HT1080 (cell line): Measurements from ENCODE around the gene GNAT3. TPM values are rescaled to one million over a fixed set of nuclear protein-coding genes. Genes with fewer than 3 reads are reported as not detected.

Experiments used
- DNase-seq: peaks from one replicate; pipeline ENCODE4 v3.0.0-alpha.2; 2015; ENCODE audit warnings: low read depth
- total RNA-seq: library from RNA; depleted of rRNA; stranded (reverse); fragments of >200 nt; shearing (Covaris generic); gene quantifications from 2 replicates; pipeline ENCODE4 v1.2.3, GENCODE V29; 2014; rRNA removed

GNAT3 gene
- total RNA-seq, 1 experiment from 2014 or later = not detected

DNA sequence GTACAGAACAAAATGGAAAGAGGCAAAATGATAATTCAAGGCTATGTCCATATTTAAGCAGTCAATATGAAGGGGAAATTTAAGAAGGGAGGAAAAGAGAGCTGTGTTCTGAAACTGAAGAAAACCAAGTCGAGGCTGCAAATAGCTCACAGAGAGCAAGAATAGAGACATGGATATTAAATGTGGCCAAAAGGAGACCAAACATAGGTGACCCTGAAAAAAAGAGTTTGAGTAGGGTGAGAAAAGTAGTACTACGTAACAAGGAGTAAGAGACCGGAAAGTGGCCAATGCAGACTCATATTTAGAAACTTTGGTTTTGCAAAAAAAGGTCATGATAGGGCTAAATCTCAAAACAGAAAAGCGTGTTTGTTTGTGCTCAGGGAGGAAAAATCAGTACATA, 84.6 kb downstream of the GNAT3 start:
- DNase-seq = no peak

- no peak for DNase-seq
These were observed 91.0 kb downstream of the GNAT3 start for GRCh38 chr7:80420876-80421275.

GRCh38 chr7:80417211-80417793, 94.6 kb downstream of the GNAT3 start:
- DNase-seq = no peak

- no peak for DNase-seq
These were observed 96.3 kb downstream of the GNAT3 start for GRCh38 chr7:80415522-80415921.

DNA sequence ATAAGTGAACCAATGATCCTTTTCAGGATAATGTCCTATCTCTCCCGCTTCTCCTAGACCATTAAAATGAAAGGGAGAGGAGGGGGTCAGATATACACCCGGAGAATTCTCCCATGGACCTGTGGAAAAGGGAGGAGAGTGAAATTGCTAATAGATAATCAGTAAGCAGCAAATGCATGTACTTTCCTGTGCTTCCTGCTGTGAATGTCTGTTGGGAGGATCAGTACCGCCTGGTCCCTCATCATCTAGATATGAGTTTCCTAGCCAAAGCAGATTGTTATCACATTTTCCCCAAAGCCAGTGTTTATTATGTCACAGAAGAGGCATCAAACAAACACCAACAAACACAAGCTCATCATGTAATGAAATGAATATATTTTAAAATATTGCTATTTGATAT, 96.8 kb downstream of the GNAT3 start:
- DNase-seq = no peak

DNA sequence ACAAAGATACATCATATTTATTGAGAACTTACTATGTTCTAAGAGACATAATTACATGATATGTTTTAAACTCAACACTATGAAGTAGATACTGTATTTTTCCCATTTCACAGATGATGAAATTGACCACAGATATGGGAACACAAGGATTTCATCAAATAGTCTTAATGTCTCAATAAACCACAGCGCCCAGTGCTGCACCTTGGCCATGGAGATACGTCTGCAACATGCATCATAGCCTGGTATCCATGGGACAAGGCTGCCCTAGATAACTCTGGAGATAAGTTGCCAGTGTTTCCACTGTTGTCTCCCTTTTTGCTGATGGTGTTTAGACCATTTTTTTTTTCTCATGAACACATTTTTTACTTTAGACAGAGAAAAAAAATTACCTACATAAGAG, 97.5 kb downstream of the GNAT3 start:
- DNase-seq = no peak

- no peak for DNase-seq
These were observed 98.4 kb downstream of the GNAT3 start for GRCh38 chr7:80413383-80413945.

DNA sequence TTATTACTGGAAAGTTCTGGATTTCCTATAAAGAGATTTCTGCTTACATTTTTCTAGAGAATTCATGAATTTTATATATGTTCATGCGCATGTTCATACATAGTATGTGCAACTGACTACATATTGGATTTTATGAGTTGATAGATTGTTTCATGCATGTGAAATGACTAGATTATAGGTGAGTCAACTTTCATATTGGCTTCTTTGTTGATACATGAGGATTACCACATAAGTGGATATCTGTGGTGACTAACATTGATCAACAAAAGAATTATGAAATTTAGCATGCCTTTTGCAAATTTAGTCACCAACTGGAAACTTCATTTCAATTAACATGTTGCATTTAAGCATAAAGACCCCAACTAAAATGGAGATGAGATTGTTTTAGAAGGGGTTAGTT, 99.0 kb downstream of the GNAT3 start:
- DNase-seq = no peak

GRCh38 chr7:80411621-80412020, 100.2 kb downstream of the GNAT3 start:
- no peak for DNase-seq

DNA sequence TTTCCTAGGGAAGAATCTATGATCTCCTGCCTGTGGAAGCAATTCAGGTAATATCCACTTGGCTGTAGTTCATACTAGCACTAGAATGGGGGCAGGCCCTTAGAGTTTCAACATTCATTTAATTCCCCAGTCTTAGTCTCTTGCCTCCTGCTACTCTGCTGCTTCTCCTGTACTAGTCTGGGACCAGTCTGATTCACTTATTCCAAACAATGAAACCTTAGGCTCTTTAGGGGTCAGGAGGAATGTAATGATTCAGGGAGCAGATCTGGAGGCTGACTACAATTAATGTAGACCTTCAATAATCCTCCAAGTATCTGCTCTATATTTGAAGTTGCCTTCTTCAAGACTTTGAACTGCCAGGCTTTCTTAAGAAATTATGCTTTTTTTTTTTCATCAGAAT, 101.8 kb downstream of the GNAT3 start:
- DNase-seq = peak; percentile 17

Other genes starting within 250 kb of the GNAT3 start
- gene CD36, start 126.6 kb upstream of the GNAT3 start, total RNA-seq = not detected in 2 replicates